ENCODE results near the gene MRTO4.

DNA sequence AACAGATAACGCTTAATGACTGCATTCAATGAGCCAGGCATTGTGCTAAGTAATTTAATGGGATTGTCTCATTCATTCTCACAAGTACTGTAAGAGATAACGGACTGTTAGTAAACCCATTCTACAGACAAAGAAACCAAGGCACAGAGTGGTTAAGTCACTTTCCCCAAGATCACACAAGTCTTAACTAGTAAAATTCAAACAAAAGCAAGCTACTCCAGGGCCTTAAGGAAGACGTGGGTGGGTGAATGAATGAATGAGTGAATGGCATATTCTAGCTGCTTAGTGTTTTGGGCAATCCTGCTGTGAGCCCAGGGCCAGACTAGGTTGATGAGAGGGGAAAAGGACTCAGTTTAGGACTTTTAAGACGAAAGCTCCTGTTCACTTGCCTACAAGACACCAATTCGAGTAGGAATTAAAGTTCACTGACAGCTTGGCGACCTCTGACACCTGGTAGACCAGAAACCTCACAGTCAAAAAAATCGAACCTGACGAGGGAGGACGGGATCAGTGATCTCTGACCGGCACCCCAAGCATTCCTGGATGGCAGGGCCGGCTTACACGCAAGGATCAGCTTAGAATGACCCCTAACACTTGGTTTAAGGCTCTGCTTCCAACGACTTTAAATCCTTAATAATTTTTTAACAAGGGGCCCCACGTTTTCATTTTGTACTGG lies 838 bp upstream of the MRTO4 start:
- TF ChIP-seq, protein P1, sequence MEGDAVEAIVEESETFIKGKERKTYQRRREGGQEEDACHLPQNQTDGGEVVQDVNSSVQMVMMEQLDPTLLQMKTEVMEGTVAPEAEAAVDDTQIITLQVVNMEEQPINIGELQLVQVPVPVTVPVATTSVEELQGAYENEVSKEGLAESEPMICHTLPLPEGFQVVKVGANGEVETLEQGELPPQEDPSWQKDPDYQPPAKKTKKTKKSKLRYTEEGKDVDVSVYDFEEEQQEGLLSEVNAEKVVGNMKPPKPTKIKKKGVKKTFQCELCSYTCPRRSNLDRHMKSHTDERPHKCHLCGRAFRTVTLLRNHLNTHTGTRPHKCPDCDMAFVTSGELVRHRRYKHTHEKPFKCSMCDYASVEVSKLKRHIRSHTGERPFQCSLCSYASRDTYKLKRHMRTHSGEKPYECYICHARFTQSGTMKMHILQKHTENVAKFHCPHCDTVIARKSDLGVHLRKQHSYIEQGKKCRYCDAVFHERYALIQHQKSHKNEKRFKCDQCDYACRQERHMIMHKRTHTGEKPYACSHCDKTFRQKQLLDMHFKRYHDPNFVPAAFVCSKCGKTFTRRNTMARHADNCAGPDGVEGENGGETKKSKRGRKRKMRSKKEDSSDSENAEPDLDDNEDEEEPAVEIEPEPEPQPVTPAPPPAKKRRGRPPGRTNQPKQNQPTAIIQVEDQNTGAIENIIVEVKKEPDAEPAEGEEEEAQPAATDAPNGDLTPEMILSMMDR (IDR thresholded peaks at IDR 0.05; ENCODE audit: borderline replicate concordance, extremely low read depth, low read length, poor library complexity, severe bottlenecking): no peak
- TF ChIP-seq EZH2 (IDR thresholded peaks at IDR 0.05; ENCODE audit: borderline replicate concordance, low read depth, low read length, severe bottlenecking): no peak

All from DND-41 (cell line).